Sigmoid colon (tissue), 4 donors: ENCODE data around the gene POTEB3.
"Not testable (repeated sequence)": the region's sequence is repeated elsewhere in the genome, so short reads cannot be mapped to it uniquely, and the experiment has no call there.

Experiments used
- CTCF ChIP-seq, 4 experiments: fragments of 450-650 bp in 3 of 4; fragments of 200-600 bp in 1 of 4; IDR thresholded peaks; one replicate each; pipeline ENCODE4 v1.5.1; 2016 to 2019; ENCODE audit warnings: antibody characterized with exemption in 4 of 4, mild to moderate bottlenecking in 3 of 4, moderate library complexity in 2 of 4
- EP300 ChIP-seq, 4 donors: sonication (generic); formaldehyde crosslinking; IDR thresholded peaks; one replicate each; pipeline ENCODE4 v1.6.1; 2017; ENCODE audit warnings: antibody characterized with exemption in 4 of 4

DNA sequence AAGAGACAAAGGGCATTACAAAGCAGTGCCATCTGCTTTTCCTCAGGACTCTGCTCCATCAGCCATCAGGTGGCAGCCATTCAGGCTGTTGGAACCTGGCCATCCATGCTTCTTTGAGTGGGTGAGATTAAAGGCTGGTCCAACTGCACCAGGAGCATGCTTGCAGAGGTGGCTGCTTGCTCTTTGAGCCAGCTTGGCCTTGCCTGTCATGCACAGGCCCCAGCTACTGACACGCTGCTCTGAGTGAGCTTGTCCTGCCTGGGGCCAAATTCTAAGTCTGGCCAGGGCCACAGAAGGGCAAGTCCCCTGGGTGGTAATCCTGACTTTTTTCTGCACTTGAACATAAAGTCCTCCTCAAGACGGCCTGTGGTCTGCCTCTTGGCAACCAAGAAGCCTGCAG, 43.1 kb downstream of the POTEB3 start:
- not testable (repeated sequence) for TF ChIP-seq CTCF, EP300 (IDR thresholded peaks at IDR 0.05)
